OCI-LY7 (cell line): ENCODE data around the gene SEC22C. TPM values are rescaled to one million over a fixed set of nuclear protein-coding genes. Genes with fewer than 3 reads are reported as not detected.

ENCODE experiments used
- BruUV-seq: library from RNA; stranded (reverse); fragments of 400-500 nt; replicated peaks from 2 replicates; lab custom pipeline; 2021; lab: Mats Ljungman, UMichigan
- CTCF ChIA-PET: fragments of 300-600 bp; sonication (Branson Sonifier 250); formaldehyde crosslinking; loops from one replicate; lab custom pipeline; 2022; ENCODE audit warnings: antibody characterized with exemption; ENCODE audit not compliant: unreplicated experiment; lab: Charles Lee
- POLR2A ChIA-PET: fragments of 300-600 bp; sonication (Branson Sonifier 250); formaldehyde crosslinking; loops from one replicate; lab custom pipeline; 2022; ENCODE audit warnings: antibody characterized with exemption; lab: Charles Lee
- DNase-seq: peaks from one replicate; pipeline ENCODE4 v3.0.0-alpha.2; 2015; ENCODE audit warnings: low spot score
- H2AFZ ChIP-seq: fragments of 200-600 bp; sonication (generic), shearing (Covaris generic); 2 replicates; pipeline ENCODE4 v1.6.1; 2014; ENCODE audit warnings: mild to moderate bottlenecking, antibody characterized with exemption, low read length, moderate library complexity
- H3K27ac ChIP-seq: fragments of 200-600 bp; sonication (generic); 2 replicates; pipeline ENCODE4 v1.5.1; 2014; ENCODE audit warnings: mixed run types, low read depth, mild to moderate bottlenecking, moderate library complexity, low read length, inconsistent platforms; ENCODE audit not compliant: poor library complexity, severe bottlenecking
- H3K36me3 ChIP-seq: fragments of 200-600 bp; sonication (generic); 2 replicates; pipeline ENCODE4 v1.6.1; 2014; ENCODE audit warnings: mild to moderate bottlenecking, antibody characterized with exemption, low read length, moderate library complexity, mixed read lengths; ENCODE audit not compliant: insufficient read depth
- H3K4me1 ChIP-seq: fragments of 200-600 bp; sonication (generic); 2 replicates; pipeline ENCODE4 v1.5.1; 2014; ENCODE audit warnings: mild to moderate bottlenecking, low read length; ENCODE audit not compliant: insufficient read depth, poor library complexity, severe bottlenecking
- H3K4me2 ChIP-seq: fragments of 200-600 bp; sonication (generic); 2 replicates; pipeline ENCODE4 v1.6.1; 2014; ENCODE audit warnings: mild to moderate bottlenecking, low read length
- H3K4me3 ChIP-seq: fragments of 200-600 bp; sonication (generic); 2 replicates; pipeline ENCODE4 v1.5.1; 2014; ENCODE audit warnings: mild to moderate bottlenecking, low read depth, low read length; ENCODE audit not compliant: poor library complexity, severe bottlenecking
- H3K79me2 ChIP-seq: fragments of 200-600 bp; sonication (generic); 2 replicates; pipeline ENCODE4 v1.6.1; 2016; ENCODE audit warnings: low read depth, mild to moderate bottlenecking, low read length, moderate library complexity, mixed read lengths; ENCODE audit not compliant: insufficient read depth
- H3K9me2 ChIP-seq: fragments of 200-600 bp; sonication (generic); 2 replicates; pipeline ENCODE4 v1.6.1; 2016; ENCODE audit warnings: mild to moderate bottlenecking, low read length, mixed read lengths; ENCODE audit not compliant: insufficient read depth
- H3K9me3 ChIP-seq: fragments of 200-600 bp; sonication (generic); 2 replicates; pipeline ENCODE4 v1.6.1; 2014; ENCODE audit warnings: mild to moderate bottlenecking, mixed run types, low read length, mixed read lengths
- H4K20me1 ChIP-seq: fragments of 200-600 bp; sonication (generic); 2 replicates; pipeline ENCODE4 v1.6.1; 2014; ENCODE audit warnings: mild to moderate bottlenecking, antibody characterized with exemption, low read length, moderate library complexity, mixed read lengths; ENCODE audit not compliant: insufficient read depth
- EZH2phosphoT487 ChIP-seq: fragments of 200-600 bp; sonication (generic); IDR thresholded peaks from 2 replicates; pipeline ENCODE4 v1.6.1; 2018; ENCODE audit warnings: low read depth, borderline replicate concordance, mild to moderate bottlenecking, mixed run types, antibody characterized with exemption, low read length, moderate library complexity, mixed read lengths
- intact Hi-C: fragments of 100-400 bp; cut with micrococcal nuclease; formaldehyde crosslinking; loops from one replicate; pipeline ENCODE4 v1.10.0; 2022; ENCODE audit not compliant: unreplicated experiment
- total RNA-seq, 2 experiments: library from RNA; depleted of rRNA in 1 of 2; stranded (reverse); fragments of >200 nt in 1 of 2; shearing (Covaris generic) in 1 of 2; gene quantifications; 2 replicates each; pipeline ENCODE4 v1.2.3, GENCODE V29; 2014 to 2022
- TF ChIP-seq, protein P1 (sequence below): fragments of 200-600 bp; sonication (generic); conservative IDR thresholded peaks from 2 replicates; pipeline ENCODE4 v1.5.1; 2014; ENCODE audit warnings: mild to moderate bottlenecking, antibody characterized with exemption, low read length, moderate library complexity, mixed read lengths

The SEC22C gene
- total RNA-seq, 2 experiments from 2014 or later: 33.0 to 36.2 TPM

DNA sequence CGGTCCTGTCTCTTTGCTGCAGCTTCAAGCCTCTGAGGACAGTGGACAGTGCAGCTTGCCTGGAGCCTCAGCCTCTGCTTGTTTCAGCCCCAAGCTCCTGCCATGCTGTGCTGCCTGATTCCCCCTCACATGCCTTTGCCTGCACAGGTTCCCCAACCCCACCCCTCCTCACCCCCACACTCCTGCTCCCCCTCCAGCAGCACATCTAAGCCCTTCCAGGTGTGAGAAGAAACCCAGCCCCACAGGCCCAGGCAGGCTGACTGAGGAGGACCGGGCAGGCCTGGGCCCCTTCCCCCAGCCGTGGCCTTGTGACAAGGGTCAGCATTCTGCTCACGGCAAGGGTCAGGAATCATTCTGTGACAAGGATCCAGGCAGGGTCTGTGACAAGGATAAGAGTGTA, 56.6 kb downstream of the SEC22C start:
- no peaks in the 10 kb centered on the region for H3K4me1 ChIP-seq
- H2AFZ ChIP-seq: no peak overlapping the region
- no peak overlapping the region for H3K27ac ChIP-seq
- CTCF ChIA-PET: no interaction called here
- H3K4me2 ChIP-seq: no peak overlapping the region
- no peaks in the 10 kb centered on the region for H4K20me1 ChIP-seq
- no peaks in the 10 kb centered on the region for H3K9me2 ChIP-seq
- no peak for DNase-seq
- no peaks in the 10 kb centered on the region for H3K9me3 ChIP-seq
- TF ChIP-seq, protein P1, sequence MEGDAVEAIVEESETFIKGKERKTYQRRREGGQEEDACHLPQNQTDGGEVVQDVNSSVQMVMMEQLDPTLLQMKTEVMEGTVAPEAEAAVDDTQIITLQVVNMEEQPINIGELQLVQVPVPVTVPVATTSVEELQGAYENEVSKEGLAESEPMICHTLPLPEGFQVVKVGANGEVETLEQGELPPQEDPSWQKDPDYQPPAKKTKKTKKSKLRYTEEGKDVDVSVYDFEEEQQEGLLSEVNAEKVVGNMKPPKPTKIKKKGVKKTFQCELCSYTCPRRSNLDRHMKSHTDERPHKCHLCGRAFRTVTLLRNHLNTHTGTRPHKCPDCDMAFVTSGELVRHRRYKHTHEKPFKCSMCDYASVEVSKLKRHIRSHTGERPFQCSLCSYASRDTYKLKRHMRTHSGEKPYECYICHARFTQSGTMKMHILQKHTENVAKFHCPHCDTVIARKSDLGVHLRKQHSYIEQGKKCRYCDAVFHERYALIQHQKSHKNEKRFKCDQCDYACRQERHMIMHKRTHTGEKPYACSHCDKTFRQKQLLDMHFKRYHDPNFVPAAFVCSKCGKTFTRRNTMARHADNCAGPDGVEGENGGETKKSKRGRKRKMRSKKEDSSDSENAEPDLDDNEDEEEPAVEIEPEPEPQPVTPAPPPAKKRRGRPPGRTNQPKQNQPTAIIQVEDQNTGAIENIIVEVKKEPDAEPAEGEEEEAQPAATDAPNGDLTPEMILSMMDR: no peak
- no peak for TF ChIP-seq EZH2phosphoT487
- no peaks in the 10 kb centered on the region for H3K79me2 ChIP-seq
- intact Hi-C loops: no loop called here
- POLR2A ChIA-PET: no interaction called here
- BruUV-seq: no TSS peak
- H3K4me3 ChIP-seq: no peak overlapping the region
- H3K36me3 ChIP-seq: no peaks in the 10 kb centered on the region

DNA sequence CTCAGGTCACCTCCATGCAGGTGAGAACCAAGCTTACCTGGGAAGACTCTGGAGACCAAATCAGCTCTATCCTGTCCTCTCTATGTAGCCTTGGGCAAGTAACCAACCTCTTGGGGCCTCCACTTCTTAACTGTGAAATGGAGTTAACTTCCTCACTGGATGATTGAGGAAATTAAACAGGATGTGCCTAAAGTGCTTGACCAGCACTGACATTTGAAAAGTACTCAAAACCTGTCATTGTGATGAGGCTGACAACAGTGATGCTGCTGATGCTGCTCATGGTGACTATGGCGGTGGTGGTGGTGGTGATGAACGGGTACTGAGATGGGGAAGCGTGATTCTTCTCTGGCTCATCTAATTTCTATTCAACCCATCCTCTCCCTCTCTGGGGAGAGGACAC, 57.0 kb downstream of the SEC22C start:
- no peaks in the 10 kb centered on the region for H3K36me3 ChIP-seq
- no peak overlapping the region for H3K27ac ChIP-seq
- H3K9me2 ChIP-seq: no peaks in the 10 kb centered on the region
- no peak overlapping the region for H3K4me2 ChIP-seq
- CTCF ChIA-PET: no interaction called here
- H3K4me1 ChIP-seq: no peaks in the 10 kb centered on the region
- no peaks in the 10 kb centered on the region for H3K9me3 ChIP-seq
- no peaks in the 10 kb centered on the region for H3K79me2 ChIP-seq
- H3K4me3 ChIP-seq: no peak overlapping the region
- POLR2A ChIA-PET: no interaction called here
- no peaks in the 10 kb centered on the region for H4K20me1 ChIP-seq
- intact Hi-C loops: no loop called here
- TF ChIP-seq, protein P1: no peak
- no peak for TF ChIP-seq EZH2phosphoT487
- H2AFZ ChIP-seq: no peak overlapping the region
- BruUV-seq: no TSS peak
- no peak for DNase-seq

DNA sequence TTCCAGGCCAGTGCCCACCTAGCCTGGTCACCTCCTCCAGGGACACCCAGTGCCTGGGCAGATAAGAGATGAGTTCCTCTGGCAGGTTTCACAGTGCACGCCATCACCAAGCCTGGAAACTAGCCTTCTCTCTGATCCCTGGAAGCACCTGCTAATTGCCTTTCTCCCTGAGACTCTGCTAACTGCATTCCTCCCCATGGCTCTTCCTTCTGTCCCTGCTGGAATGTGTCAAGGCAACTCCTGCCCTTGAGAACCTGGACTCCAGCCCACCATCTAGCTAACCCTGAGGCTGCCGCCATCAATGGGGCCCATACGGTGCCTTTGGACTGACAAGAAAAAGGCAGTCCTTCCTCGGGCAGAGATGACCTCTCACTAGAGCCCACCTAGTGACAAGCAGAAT, 60.9 kb downstream of the SEC22C start:
- no peaks in the 10 kb centered on the region for H3K36me3 ChIP-seq
- H3K4me2 ChIP-seq: no peak overlapping the region
- ChIA-PET POLR2A (no interaction called here), CTCF (no interaction called here)
- H3K27ac ChIP-seq: no peak overlapping the region
- no peak overlapping the region for H2AFZ ChIP-seq
- intact Hi-C loops: no loop called here
- H3K9me2 ChIP-seq: no peaks in the 10 kb centered on the region
- H3K79me2 ChIP-seq: no peaks in the 10 kb centered on the region
- H3K4me1 ChIP-seq: no peaks in the 10 kb centered on the region
- no peak for DNase-seq
- TF ChIP-seq, protein P1: no peak
- TF ChIP-seq EZH2phosphoT487: no peak
- H3K9me3 ChIP-seq: no peaks in the 10 kb centered on the region
- no TSS peak for BruUV-seq
- no peaks in the 10 kb centered on the region for H4K20me1 ChIP-seq
- no peak overlapping the region for H3K4me3 ChIP-seq
